GM19395 (cell line): ENCODE results near the gene ZNRF1.
"Not testable (repeated sequence)": the region's sequence is repeated elsewhere in the genome, so short reads cannot be mapped to it uniquely, and the experiment has no call there.

Experiments
- ATAC-seq: cut with Tn5 transposase; IDR thresholded peaks from one replicate; pipeline ENCODE4 v1.9.1; 2021; ENCODE audit warnings: mild to moderate bottlenecking, moderate library complexity; ENCODE audit not compliant: unreplicated experiment

The ZNRF1 gene

DNA sequence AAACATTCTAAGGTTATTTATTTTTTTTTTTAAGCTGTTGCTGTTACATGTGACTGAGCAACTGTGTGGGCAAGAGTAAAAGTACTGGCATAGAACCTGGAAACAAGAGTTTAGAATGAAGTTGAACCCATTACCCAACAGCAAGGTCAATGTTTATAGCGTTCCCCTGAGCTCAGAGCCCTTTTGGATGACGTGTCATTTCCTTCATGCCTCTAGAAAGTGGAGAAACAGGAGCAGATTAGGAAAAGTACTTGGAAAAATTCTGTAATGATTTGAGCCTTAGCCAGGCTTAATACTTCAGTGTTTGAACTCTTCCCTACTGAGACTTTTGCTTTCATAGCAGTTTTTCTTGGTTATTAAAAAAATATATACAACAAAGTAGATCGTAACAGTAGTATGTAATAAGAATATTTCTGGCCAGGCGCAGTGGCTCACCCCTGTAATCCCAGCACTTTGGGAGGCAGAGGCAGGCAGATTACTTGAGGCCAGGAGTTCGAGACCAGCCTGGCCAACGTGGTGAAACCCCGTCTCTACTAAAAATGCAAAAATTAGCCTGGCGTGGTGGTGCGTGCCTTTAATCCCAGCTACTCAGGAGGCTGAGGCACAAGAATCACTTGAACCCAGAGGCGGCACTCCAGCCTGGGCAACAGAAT lies 27.5 kb downstream of the ZNRF1 start:
- not testable (repeated sequence) for ATAC-seq

DNA sequence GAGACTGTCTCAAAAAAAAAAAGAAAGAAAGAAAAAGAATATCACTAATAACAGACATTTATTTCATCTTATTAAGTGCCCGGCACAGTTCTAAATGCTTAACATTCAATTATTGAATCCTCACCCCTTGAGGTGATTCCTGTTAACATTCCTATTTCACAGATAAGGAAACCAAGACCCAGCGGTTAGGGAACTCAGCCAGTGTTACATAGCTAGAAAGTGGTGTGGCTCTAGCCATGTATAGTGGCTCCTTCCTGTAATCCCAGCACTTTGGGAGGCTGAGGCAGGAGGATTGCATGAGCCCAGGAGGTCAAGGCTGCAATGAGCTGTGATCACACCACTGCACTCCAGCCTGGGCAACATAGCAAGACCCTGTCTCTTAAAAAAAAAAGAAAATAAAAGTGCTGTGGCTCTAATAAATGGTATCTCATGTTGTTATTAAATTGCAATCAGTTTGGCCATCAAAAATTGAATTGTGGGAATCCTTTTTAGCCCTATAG lies 28.1 kb downstream of the ZNRF1 start:
- ATAC-seq, result no peak

DNA sequence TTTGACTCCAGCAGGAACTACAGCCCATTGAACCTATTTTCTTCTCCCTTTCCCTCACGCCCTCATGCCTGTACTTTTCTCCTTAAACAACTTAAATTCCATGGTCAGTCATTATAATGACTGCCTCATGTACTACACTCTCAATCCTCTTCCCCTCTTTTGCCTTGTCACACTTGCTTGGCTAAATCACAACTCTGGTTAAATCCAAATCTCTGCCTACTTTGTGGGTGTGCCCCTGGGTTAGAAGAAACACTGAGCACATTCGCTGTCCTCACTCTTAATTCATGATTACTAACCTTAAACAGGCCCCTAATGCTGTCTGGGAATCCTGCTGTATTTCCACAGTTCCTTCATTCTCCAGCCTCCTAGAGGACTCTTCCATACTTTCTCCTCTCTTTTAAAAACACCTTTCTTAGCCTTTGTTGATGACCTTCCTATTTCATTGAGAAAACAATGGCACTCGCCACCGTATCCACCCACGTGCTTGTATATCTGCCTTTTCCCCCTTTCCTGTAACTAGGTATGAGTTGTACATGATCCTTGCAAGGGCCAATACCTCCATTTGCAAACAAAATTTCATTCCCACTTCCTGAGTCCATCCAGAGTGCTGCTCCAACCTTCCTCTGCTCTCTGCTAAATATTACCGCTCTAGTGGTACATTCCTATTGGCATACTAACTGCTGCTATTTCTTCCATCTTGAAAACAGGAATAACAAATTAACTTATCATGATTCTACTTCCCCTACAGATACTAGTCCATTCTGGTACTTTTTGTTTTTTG lies 28.9 kb downstream of the ZNRF1 start:
- no peak for ATAC-seq

DNA sequence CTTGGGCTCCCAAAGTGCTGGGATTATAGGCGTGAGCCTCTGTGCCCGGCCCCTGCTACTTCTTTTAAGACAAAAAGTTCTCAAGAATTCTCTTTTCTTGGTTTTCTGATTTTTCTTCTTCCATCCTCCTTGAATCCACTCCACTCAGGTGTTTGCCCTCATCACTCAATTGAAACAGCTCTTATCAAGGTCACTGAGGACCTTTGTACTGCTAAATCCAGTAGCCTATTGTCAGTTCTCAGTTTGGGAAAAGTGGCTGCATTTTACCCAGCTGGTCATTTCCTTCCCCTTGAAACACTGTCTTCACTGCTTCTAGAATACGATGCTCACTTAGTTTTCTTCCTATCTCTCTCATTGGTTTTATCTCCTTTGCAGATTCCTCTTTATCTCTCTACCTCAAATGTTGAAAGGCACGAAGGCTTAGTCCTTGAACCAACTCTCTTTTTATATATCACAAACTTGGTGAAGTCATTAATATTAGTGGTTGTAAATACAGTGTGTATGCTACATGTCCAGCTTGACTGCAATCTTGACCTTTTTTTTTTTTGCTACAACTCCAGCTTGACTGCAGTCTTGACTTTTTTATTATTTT lies 29.8 kb downstream of the ZNRF1 start:
- ATAC-seq, result no peak

DNA sequence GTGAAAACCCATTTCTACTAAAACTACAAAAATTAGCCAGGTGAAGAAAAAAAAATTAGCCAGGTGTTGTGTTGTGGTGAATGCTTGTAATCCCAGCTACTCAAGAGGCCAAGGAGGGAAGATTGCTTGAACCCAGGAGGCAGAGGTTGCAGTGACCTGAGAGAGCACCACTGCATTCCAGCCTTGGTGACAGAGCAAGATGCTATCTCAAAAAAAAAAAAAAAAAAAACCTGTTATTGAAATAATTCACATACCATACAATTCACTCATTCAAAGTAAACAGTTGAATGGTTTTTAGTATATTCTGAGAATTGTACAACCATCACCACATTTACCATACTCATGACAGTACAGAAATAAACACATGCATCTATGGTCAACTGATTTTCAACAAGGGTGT lies 31.0 kb downstream of the ZNRF1 start:
- no peak for ATAC-seq

DNA sequence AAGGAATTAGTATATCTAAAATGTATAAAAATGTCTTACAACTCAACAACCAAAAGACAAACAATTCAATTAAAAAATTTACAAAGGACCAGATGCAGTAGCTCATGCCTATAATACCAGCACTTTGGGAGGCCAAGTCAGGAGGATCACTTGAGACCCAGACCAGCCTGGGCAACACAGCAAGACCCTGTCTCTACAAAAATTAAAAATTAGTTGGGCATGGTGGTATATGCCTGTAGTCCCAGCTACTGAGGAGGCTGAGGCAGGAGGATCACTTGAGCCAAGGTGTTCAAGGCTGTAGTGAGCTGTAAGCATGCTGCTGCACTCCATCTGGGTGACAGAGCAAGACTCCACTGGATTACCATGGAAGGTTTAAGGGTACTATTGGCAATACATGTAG lies 33.8 kb downstream of the ZNRF1 start:
- no peak for ATAC-seq

DNA sequence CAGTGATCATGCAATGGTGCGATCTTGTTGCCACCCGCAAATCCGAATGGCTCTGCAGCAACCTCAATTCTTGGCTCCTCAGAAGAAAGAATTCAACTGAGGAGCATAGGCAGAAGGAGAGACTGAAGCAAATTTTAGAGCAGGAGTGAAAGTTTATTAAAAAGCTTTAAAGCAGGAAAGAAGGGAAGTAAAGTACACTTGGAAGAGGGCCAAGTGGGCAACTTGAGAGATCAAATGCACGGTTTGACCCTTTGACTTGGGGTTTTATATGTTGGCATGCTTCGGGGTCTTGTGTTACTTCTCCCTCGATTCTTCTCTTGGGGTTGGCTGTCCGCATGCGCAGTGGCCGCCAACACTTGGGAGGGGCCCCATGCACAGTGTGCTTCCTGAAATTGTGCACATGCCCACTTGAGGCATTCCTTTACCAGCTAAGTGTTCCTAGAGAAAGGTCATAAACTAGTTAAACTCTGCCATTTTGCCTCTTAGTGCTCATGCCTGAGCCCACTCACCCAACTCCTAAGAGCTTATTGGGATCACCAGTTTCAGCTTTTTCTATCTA lies 36.7 kb downstream of the ZNRF1 start:
- ATAC-seq, result no peak

DNA sequence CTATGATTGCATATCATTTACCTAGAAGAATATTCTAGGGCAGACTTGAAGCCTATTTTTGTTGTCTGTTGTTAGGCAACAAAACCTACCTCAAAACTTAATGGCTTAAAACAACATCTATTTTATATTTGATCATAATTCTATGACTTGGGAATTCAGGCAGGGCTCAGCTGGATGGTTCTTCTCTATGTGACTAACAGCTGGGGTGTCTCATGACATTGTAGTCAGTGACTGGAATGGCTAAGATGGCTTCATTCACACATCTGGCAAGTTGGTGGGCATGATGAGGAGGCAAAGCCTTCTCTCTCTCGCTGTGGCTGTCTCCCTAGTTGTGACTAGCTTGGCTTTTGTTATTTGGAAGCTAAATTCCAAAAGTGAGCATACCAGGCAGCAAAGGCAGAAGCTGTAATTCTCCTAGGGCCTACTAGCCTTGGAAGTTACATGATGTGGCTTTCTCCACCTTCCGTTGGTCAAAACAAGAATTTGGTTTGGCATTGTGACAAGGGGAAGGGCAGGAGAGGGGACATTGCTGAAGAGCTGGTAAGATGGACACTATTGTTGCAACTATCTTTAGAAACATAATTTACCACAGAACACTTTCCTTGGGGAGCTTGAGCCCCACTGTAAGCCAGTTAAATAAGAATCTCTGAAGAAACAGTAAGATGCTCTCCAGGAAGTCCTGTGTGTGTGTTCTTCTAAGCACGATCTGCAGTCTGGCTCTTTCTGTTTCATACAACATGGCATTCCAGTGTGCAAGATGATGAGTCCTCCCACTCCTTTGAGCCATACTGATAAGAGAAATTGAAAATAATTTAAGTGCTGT lies 39.4 kb downstream of the ZNRF1 start:
- ATAC-seq, result no peak

DNA sequence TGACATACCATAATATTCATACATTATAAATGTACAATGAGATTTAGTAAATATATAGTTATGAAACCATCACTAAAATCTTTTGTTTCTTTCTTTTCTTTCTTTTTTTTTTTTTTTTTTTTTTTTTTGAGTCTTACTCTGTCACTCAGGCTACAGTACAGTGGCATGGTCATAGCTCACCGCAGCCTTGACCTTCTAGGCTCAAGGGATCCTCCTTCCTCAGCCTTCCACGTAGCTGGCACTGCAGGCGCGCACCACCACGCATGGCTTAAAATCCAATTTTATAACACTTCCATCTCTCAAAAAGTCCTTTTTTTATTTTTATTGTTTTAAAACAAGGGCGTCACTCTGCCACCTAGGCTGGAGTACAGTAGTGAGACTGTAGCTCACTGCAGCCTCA lies 41.1 kb downstream of the ZNRF1 start:
- ATAC-seq, result no peak

DNA sequence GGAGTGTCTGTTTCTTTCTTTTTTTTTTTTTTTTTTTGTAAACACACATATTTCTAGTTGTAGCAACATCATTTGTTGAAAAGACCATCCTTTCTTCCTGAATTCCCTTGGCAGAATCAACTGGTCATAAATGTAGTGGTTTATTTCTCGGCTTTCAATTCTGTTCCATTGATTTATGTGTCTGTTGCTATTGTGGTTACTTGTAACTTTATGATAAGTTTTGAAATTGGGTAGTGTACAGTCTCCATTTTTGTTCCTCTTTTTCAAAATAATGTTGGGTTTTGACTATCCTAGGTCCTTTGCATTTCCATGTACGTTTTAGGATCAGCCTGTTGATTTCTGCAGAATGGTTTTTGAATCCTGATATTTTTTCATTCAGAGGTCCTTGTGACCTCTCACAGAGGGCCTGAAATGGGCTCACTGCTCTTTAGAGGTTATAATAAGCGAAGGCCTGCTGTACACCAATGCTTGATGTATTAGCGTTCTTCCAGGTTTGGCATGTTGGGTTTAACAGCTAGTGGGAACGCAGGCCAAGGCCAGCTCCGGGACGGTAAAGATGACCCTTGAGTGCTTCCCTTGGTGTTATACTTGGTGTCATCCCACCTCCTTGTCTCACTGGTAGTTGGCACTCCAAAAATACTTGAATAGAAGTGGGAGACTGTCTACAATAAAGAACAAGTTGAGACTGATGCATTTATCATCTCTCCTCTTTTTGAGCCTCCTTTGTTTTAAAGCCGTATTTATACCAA lies 43.8 kb downstream of the ZNRF1 start:
- ATAC-seq, result peak; percentile 29

DNA sequence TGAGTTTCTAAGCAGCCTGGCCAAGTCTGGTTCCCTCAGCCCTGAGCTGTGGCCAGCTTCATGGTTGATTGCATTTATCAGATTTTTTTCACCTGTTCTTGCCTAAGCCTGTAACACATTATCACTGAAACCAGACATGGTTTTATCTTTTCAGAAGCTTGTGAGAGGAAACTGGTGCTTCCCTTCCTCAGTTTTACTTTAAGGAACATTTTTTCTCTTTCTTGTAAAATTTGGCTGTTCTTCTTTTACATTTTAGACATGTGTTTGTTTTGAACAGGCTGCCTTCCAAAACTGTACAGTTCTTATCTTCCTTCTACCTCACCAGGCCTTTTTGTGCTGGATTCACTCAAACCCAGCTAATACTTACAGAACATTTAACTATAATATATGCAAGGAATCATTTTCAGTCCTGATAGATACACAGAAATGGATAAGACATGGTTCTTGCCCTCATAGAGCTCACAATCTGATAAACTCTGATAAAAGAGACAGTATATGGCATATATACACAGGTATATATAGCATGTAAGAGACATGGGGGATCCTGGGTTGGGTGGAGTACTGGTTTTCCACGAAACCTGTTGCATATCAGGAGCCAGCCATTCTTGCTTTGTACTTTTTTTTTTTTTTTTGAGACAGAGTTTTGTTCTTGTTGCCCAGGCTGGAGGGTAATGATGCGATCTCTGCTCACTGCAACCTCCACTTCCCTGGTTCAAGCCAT lies 44.5 kb downstream of the ZNRF1 start:
- ATAC-seq, result peak; percentile 85

DNA sequence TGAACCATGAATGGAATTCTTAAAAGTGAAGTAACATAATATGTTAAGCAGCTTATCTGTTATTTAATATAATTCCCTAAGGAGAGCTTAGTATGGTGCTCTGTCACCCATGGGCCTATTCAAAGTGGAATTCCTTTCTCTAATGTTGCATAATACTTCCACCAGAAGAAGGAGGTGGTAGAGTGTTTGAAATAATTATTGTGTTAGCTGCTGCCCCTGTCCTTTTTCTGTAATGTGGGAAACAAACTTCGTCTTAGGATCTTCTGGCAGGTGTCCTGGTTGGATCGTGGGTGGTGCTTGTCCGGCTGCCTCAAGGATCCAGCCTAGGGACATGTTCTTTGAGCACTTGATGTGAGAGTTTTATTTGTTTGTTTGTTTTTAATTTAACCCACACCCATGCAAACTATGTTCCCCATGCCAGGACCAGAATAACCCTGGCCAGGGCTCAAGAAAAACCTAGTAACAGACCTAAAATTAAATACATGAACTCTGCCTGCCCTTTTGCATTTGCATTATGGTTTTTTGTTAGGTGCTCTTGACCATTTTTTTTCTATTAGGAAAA lies 46.1 kb downstream of the ZNRF1 start:
- ATAC-seq, result no peak

DNA sequence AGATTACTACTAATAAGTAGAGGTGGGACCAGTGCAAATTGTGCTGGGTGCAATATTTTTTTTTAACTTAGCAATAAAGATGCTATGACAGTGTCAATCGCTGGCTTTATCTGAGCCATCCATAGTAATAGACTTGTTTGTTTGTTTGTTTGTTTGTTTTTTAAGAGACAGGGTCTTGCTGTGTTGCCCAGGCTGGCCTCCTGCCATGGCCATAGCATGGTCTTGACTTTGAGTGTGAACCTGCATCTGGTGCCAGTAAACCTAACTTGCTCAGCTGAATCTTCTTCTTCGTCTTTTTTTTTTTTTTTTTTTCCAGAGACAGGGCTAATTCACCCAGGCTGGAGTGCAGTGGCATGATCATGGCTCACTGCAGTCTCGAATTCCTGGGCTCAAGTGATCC lies 46.6 kb downstream of the ZNRF1 start:
- no peak for ATAC-seq

DNA sequence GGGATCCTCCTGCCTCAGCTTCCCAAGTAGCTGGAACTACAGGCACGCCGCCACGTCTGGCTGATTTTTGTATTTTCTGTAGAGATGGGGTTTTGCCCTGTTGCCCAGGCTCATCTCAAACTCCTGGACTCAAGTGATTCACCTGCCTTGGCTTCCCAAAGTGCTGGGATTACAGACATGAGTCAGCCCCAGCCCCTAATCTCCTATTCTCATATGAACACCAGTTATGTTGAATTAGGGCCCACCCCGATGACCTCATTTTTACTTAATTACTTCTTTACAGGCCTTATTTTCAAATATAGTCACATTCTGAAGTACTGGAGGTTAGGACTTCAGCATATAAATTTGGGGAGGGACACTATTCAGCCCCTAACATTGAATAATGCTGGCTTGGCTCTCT lies 49.2 kb downstream of the ZNRF1 start:
- ATAC-seq, result no peak

DNA sequence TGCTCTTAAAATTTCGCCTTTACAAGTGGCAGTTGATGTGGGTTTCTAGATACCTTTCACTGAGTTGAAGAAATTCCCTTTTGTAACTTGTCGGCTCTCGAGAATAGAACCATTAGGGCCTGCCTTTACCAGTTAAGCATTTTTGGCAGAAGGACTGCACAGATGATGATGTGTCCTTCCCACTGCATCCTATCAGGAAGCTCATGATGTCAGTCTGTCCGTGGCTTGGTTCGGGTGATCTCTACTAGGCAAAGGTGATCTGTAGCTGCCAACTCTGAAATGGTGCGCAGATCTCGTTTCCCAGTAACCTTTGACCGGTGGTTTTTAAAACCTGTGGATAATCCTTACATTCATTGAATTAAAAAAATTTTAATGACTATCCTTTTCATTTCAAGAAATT lies 49.7 kb downstream of the ZNRF1 start:
- ATAC-seq, result no peak

DNA sequence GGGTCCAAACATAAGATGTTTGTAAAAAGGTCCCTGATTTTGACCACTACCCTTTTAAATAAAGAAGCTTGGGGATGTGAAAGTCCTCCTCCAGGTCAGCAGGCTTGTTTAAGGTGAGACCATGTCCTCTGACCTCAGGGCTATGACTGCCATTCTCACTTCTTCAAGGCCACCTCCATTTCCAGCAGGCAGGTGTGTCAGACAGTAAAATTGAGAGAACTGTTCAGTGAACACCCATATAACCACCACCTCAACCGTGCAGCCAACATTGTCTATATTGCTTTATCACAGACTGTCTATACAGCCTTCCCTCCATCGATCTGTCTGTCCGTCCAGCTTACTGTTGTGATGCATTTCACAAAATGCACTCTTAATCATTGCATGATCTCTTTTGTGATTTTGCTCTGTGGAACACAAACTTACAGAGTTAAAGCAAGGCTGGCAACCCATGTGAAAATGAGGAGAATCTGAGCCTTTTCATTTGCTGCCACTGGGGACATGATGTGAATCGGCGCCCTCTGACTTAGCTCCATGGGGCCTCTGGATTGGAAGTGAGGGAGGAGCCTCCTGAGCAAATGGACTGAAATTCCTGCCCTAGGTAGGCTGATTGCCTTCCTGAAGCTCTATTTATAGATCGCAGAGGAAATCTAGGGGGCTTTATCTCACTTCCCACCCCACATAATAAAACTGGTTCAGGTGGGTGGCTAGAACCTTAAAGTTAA lies 53.8 kb downstream of the ZNRF1 start:
- no peak for ATAC-seq

DNA sequence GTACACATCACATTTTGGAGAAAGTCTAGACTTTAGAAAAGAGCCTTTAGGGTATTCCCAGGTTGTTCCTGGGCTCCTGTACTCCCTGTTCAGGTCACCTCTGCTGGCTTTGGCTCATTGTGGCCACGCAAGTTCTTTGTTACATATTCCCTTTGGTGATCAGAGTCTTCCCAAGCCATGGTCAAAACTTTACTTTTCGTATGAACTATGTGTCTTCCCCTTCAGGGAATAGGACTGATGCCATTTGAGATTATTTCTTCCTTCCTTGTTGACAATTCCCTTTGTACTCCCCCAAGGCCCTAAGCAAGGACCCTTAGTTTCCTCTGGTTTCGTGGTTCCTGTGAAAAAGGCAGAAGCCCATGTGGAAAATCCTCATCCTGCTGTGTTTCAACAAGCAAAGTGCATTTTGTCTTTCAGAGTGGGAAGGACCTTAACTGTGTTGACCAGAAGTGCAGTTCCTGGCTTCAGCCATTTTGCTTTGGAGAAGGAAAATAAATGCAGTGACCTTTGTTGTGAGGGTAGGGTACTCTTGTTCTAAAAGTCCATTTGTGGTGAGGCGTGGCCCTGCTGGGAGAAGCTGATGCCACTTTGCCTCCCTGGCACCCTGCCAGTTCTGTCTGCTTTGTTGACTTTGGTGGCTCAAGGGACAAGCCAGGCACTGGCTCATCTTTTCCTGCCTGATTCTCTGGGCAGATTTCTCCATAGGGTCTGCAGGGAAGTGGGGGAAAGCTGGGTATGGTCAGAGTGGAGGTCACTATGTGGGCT lies 55.1 kb downstream of the ZNRF1 start:
- ATAC-seq, result no peak

DNA sequence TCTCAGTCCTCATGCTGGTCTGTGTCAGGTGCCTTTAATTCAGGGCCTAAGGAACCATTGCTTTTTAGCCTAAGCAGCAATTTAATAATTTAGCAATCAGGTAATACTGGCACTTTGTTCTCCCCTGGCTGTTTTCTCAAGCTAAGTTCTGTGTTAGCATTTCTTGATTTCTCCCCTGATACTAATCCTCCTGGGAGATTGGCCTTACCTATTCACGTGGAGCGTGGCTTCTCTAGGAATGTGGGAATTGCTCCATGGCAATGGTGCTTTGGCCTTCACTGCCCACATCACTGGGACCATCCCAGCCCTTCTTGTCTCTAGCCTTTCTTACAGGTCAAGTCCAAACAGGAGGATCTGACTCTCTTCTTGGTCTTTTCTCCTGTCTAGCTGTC lies 55.7 kb downstream of the ZNRF1 start:
- ATAC-seq, result no peak
